Right atrium auricular region (tissue), 2 donors: Measurements from ENCODE around the gene CACNA2D2. TPM values are rescaled to one million over a fixed set of nuclear protein-coding genes. Genes with fewer than 3 reads are reported as not detected.

Experiments
- DNase-seq: peaks from one replicate; pipeline ENCODE4 v3.0.0-alpha.2; 2019; ENCODE audit warnings: low spot score
- H3K27ac ChIP-seq, 2 donors: fragments of 200-600 bp; sonication (generic); 1 replicate in 1 of 2; 2 replicates in 1 of 2; pipeline ENCODE4 v1.5.1; 2016 to 2019
- H3K27me3 ChIP-seq, 2 donors: fragments of 200-600 bp; sonication (generic); one replicate each; pipeline versions ENCODE4 v1.5.1 to v1.6.0; 2017 to 2019
- H3K36me3 ChIP-seq: fragments of 200-600 bp; sonication (generic); one replicate; pipeline ENCODE4 v1.5.1; 2016
- H3K4me1 ChIP-seq, 2 donors: fragments of 200-600 bp; sonication (generic); one replicate each; pipeline versions ENCODE4 v1.5.1 to v1.6.0; 2017 to 2019
- H3K4me3 ChIP-seq, 2 donors: fragments of 200-600 bp; sonication (generic); 1 replicate in 1 of 2; 2 replicates in 1 of 2; pipeline ENCODE4 v1.5.1; 2017 to 2019; ENCODE audit warnings: mild to moderate bottlenecking in 1 of 2, moderate library complexity in 1 of 2
- H3K9me3 ChIP-seq, 2 donors: fragments of 200-600 bp; sonication (generic); one replicate each; pipeline ENCODE4 v1.5.1; 2019
- total RNA-seq, 2 donors: library from RNA; depleted of rRNA; stranded (reverse); fragments of >200 nt; gene quantifications; one replicate each; pipeline ENCODE4 v1.1.0, GENCODE V29; 2016
- TF ChIP-seq, protein P1 (sequence below), 2 donors: fragments of 200-600 bp; sonication (generic); IDR thresholded peaks; one replicate each; pipeline ENCODE4 v1.5.1; 2019; ENCODE audit warnings: antibody characterized with exemption in 2 of 2

Gene CACNA2D2
- total RNA-seq, 2 donors from 2014 or later = 3.7 to 6.2 TPM

- Histone ChIP-seq H3K27me3 (no peaks in the 10 kb centered on the region), H3K4me3 (no peak overlapping the region), H3K27ac (peak overlapping the region; percentile 93), H3K9me3 (no peaks in the 10 kb centered on the region), H3K36me3 (peaks cover 13% of the 10 kb centered on the region), H3K4me1 (peaks cover 0 to 77% of the 10 kb centered on the region in 2 donors)
- TF ChIP-seq, protein P1, sequence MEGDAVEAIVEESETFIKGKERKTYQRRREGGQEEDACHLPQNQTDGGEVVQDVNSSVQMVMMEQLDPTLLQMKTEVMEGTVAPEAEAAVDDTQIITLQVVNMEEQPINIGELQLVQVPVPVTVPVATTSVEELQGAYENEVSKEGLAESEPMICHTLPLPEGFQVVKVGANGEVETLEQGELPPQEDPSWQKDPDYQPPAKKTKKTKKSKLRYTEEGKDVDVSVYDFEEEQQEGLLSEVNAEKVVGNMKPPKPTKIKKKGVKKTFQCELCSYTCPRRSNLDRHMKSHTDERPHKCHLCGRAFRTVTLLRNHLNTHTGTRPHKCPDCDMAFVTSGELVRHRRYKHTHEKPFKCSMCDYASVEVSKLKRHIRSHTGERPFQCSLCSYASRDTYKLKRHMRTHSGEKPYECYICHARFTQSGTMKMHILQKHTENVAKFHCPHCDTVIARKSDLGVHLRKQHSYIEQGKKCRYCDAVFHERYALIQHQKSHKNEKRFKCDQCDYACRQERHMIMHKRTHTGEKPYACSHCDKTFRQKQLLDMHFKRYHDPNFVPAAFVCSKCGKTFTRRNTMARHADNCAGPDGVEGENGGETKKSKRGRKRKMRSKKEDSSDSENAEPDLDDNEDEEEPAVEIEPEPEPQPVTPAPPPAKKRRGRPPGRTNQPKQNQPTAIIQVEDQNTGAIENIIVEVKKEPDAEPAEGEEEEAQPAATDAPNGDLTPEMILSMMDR (IDR thresholded peaks at IDR 0.05) = peak; percentile 80 to 91
- peak; percentile 76 for DNase-seq
Observed at GRCh38 chr3:50324351-50325112, 178.9 kb downstream of the CACNA2D2 start.

GRCh38 chr3:50323614-50324199 is 179.7 kb downstream of the CACNA2D2 start:
- Histone ChIP-seq H3K9me3 (no peaks in the 10 kb centered on the region), H3K27ac (peak overlapping the region; percentile 93), H3K27me3 (no peaks in the 10 kb centered on the region), H3K4me1 (peaks cover 0 to 80% of the 10 kb centered on the region in 2 donors), H3K4me3 (no peak overlapping the region), H3K36me3 (peaks cover 13% of the 10 kb centered on the region)
- DNase-seq = peak; percentile 75
- TF ChIP-seq, protein P1 (IDR thresholded peaks at IDR 0.05) = no peak

- TF ChIP-seq, protein P1 (IDR thresholded peaks at IDR 0.05) = no peak
- no peaks in the 10 kb centered on the region for H3K27me3 ChIP-seq
- H3K4me1 ChIP-seq = peaks cover 0 to 80% of the 10 kb centered on the region in 2 donors
- no peak for DNase-seq
- H3K4me3 ChIP-seq = peak overlapping the region; percentile 52 to 70
- H3K27ac ChIP-seq = peak overlapping the region; percentile 93
- no peaks in the 10 kb centered on the region for H3K9me3 ChIP-seq
- H3K36me3 ChIP-seq = peaks cover 18% of the 10 kb centered on the region
Observed at GRCh38 chr3:50323092-50323600, 180.3 kb downstream of the CACNA2D2 start.

DNA sequence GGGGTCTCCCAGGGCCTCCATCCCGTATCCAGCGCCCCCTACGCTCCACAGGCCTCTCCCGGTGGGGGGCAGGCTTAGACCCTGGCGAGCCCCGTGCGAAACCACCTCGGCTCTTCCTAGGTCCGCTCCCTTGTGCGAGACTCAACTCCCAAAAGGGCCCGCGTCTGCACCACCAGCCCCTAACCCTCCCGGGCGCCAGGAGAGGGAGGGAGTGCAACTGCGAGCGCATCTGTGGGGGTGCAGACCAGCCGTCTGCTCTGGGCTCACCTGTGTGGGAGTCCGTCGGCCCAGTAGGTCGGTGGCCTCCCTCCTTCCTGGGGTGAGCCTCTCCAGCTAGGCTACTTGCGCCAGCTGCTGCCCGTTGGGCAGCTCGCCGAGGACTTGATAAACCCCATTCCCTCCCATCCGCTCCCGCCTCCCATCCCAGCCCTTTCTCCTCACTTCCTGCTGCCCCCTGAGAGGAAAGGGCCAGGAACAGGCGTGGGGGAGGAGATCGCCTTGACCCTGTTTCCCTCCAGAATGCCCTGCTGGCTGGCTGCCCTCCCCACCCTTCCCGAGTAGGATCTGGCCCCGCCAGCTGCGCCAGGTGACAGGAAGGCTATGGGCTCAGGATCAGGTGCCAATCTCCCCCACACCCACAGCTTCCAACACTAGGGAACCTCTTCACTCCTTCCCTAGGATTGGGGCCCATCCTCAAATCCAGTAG is 180.9 kb downstream of the CACNA2D2 start, which contains the start of gene HYAL2:
Gene HYAL2, minus strand, starts transcription at position 360 of the 706 bp plus-strand sequence. CDS start 2,256 bp downstream, outside the sequence.
- no peaks in the 10 kb centered on the region for H3K27me3 ChIP-seq

GRCh38 chr3:50322115-50322385 is 181.4 kb downstream of the CACNA2D2 start:
- H3K36me3 ChIP-seq = peaks cover 28% of the 10 kb centered on the region
- peaks cover 0 to 83% of the 10 kb centered on the region in 2 donors for H3K4me1 ChIP-seq
- peak overlapping the region; percentile 52 to 70 for H3K4me3 ChIP-seq
- peak overlapping the region; percentile 93 for H3K27ac ChIP-seq
- TF ChIP-seq, protein P1 (IDR thresholded peaks at IDR 0.05) = no peak
- H3K27me3 ChIP-seq = no peaks in the 10 kb centered on the region
- no peak for DNase-seq
- no peaks in the 10 kb centered on the region for H3K9me3 ChIP-seq

More for the DNA sequence above, 180.9 kb downstream of the CACNA2D2 start, which contains the start of gene HYAL2:
- peaks cover 0 to 83% of the 10 kb centered on the region in 2 donors for H3K4me1 ChIP-seq
- TF ChIP-seq, protein P1 (IDR thresholded peaks at IDR 0.05) = no peak
- peak; percentile 75 for DNase-seq
- peaks cover 24% of the 10 kb centered on the region for H3K36me3 ChIP-seq
- H3K4me3 ChIP-seq = peak within 1 kb of the TSS; percentile 52 to 70
- H3K27ac ChIP-seq = peak within 1 kb of the TSS; percentile 93
- no peaks in the 10 kb centered on the region for H3K9me3 ChIP-seq
